HG02885 (cell line): Measurements from ENCODE around the gene STOML3.

Source experiments
- ATAC-seq: cut with Tn5 transposase; IDR thresholded peaks from one replicate; pipeline ENCODE4 v1.9.1; 2021; ENCODE audit warnings: mild to moderate bottlenecking; ENCODE audit not compliant: unreplicated experiment, poor library complexity

Gene STOML3

GRCh38 chr13:38922170-38922569 lies 68.5 kb downstream of the STOML3 start:
- ATAC-seq, result no peak

DNA sequence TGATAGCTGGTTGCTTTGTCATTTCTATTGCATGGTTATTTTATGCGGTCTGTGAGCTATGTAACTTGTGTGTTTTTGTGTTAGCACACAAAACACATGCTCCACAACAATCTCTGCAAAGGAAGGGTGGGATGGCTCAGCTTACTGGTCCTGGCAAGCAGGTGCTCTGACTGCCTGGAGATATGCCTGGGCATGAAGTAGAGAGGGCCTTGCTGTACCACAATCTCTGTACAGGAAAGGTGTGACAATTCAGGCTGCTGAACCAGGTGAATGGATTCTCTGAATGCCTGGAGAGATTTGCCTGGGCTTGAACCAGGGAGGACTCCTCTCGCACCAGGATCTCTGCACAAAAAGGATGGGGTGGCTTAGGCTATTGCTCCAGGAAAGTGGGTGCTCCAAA lies 69.5 kb downstream of the STOML3 start:
- no peak for ATAC-seq
